ENCODE measurements around the gene CIAO2B.

- TF ChIP-seq EZH2 (IDR thresholded peaks at IDR 0.05; ENCODE audit: insufficient read depth, poor library complexity, severe bottlenecking) (no peak), EZH2phosphoT487 (IDR thresholded peaks at IDR 0.05; ENCODE audit: insufficient read depth, low read depth) (no peak)
Measured at GRCh38 chr16:66889622-66890021, 44.6 kb downstream of the CIAO2B start.
